Lower leg skin (tissue), 4 donors: ENCODE measurements around the gene GADD45GIP1. TPM values are rescaled to one million over a fixed set of nuclear protein-coding genes. Genes with fewer than 3 reads are reported as not detected.

Source experiments
- DNase-seq, 2 donors: peaks; one replicate each; pipeline ENCODE4 v3.0.0-alpha.2; 2019; ENCODE audit warnings: low spot score in 2 of 2
- H3K4me3 ChIP-seq: fragments of 200-600 bp; sonication (generic); 2 replicates; pipeline ENCODE4 v1.5.1; 2017; ENCODE audit warnings: mild to moderate bottlenecking, low read depth; ENCODE audit not compliant: poor library complexity, severe bottlenecking
- CTCF ChIP-seq, 3 donors: fragments of 450-650 bp; IDR thresholded peaks; one replicate each; pipeline ENCODE4 v1.5.1; 2016; ENCODE audit warnings: antibody characterized with exemption in 3 of 3, mild to moderate bottlenecking in 3 of 3, moderate library complexity in 2 of 3
- POLR2A ChIP-seq, 2 donors: fragments of 450-650 bp; IDR thresholded peaks; one replicate each; pipeline ENCODE4 v1.6.1; 2016 to 2017; ENCODE audit warnings: antibody characterized with exemption in 2 of 2, mild to moderate bottlenecking in 1 of 2, moderate library complexity in 1 of 2
- WGBS, 2 donors: methylation state at CpG; one replicate each; pipeline ENCODE4 v1.1.5; 2018; 5-methylcytosine and 5-hydroxymethylcytosine counted together
- intact Hi-C: fragments of 100-400 bp; cut with DNase I; formaldehyde crosslinking; loops from one replicate; pipeline ENCODE4 v1.15.0; 2023; ENCODE audit warnings: low total_unique reads
- total RNA-seq, 4 donors: library from RNA; depleted of rRNA; stranded (reverse); fragments of >200 nt; gene quantifications; one replicate each; pipeline ENCODE4 v1.1.0, GENCODE V29; 2016

GADD45GIP1 gene
- total RNA-seq, 4 donors from 2014 or later: 21.8 to 42.3 (median 29.7) TPM

GRCh38 chr19:12991296-12991695 is 34.3 kb upstream of the GADD45GIP1 start:
- no peak overlapping the region for H3K4me3 ChIP-seq
- 95 to 98% methylated on average over 5 of the region's 5 CpGs for WGBS, 2 donors
- no peak for TF ChIP-seq CTCF (IDR thresholded peaks at IDR 0.05)
- no peak for TF ChIP-seq POLR2A (IDR thresholded peaks at IDR 0.05)
- intact Hi-C loops: no loop called here
- peak in 1 of 2 donors; percentile 76 for DNase-seq

GRCh38 chr19:12990853-12991252 is 33.8 kb upstream of the GADD45GIP1 start:
- intact Hi-C loops: no loop called here
- 74 to 76% methylated on average over 3 of the region's 3 CpGs for WGBS, 2 donors
- no peak for DNase-seq
- no peak overlapping the region for H3K4me3 ChIP-seq
- TF ChIP-seq CTCF (IDR thresholded peaks at IDR 0.05) (no peak), POLR2A (IDR thresholded peaks at IDR 0.05) (no peak)

DNA sequence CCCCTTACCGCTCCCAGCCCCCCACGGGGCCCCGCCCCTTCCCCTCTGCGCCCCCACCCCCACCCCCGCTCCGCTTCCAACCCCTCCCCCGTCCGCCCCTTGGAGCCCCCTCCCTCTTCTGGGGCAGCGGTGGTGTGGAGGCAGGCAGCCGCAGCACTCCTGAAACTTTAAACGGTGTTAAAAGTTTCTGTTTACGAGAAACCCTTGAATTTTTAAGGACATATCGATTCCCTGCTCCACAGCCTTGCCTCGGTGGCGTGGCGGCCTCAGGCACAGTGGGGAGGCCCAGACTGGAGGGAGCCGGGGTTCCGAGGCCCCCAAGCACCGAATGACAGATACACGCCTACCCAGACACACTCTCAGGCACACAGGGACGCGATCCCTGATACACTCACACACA is 33.4 kb upstream of the GADD45GIP1 start:
- TF ChIP-seq POLR2A (IDR thresholded peaks at IDR 0.05) (no peak), CTCF (IDR thresholded peaks at IDR 0.05) (no peak)
- intact Hi-C loops: no loop called here
- no peak overlapping the region for H3K4me3 ChIP-seq
- no peak for DNase-seq
- 52 to 60% methylated on average over 20 to 22 of the region's 22 CpGs for WGBS, 2 donors

- TF ChIP-seq CTCF (IDR thresholded peaks at IDR 0.05) (no peak), POLR2A (IDR thresholded peaks at IDR 0.05) (no peak)
- intact Hi-C loops: loop anchor here (10.0 kb wide), 1 partner anchor 77 kb away; no protein-coding TSS in a partner anchor
- 71 to 74% methylated on average over 10 of the region's 10 CpGs for WGBS, 2 donors
- H3K4me3 ChIP-seq: no peak overlapping the region
- DNase-seq: no peak
Observed at GRCh38 chr19:12987781-12988180, 30.8 kb upstream of the GADD45GIP1 start.

- intact Hi-C loops: loop anchor here (10.0 kb wide), 1 partner anchor 78 kb away; no protein-coding TSS in a partner anchor
Observed at GRCh38 chr19:12987190-12987589, 30.2 kb upstream of the GADD45GIP1 start.

More at GRCh38 chr19:12987190-12987589, 30.2 kb upstream of the GADD45GIP1 start:
- no peak for DNase-seq
- 78 to 90% methylated on average over 3 of the region's 3 CpGs for WGBS, 2 donors
- no peak for TF ChIP-seq CTCF (IDR thresholded peaks at IDR 0.05)
- no peak for TF ChIP-seq POLR2A (IDR thresholded peaks at IDR 0.05)
- H3K4me3 ChIP-seq: no peak overlapping the region
